Hepatocyte (in vitro differentiated cells): ENCODE results near the gene UBAP1. TPM values are rescaled to one million over a fixed set of nuclear protein-coding genes. Genes with fewer than 3 reads are reported as not detected.
A peak's percentile ranks its signal among the peaks of the same experiment; 100 is the strongest.

Experiments used
- DNase-seq: peaks from one replicate; pipeline ENCODE4 v3.0.0-alpha.2; 2016; ENCODE audit warnings: low spot score
- H2AFZ ChIP-seq: fragments of 200-600 bp; sonication (generic); 2 replicates; pipeline ENCODE4 v1.6.0; 2016; ENCODE audit warnings: antibody characterized with exemption, mild to moderate bottlenecking
- H3K27ac ChIP-seq: fragments of 200-600 bp; sonication (generic); 2 replicates; pipeline ENCODE4 v1.5.1; 2016; ENCODE audit warnings: mild to moderate bottlenecking
- H3K27me3 ChIP-seq: fragments of 200-600 bp; sonication (generic); 2 replicates; pipeline ENCODE4 v1.6.1; 2016
- H3K36me3 ChIP-seq: fragments of 200-600 bp; sonication (generic); replicated peaks from 2 replicates; pipeline ENCODE4 v1.5.1; 2016; ENCODE audit warnings: low read depth; ENCODE audit not compliant: insufficient read depth
- H3K4me1 ChIP-seq: fragments of 200-600 bp; sonication (generic); 2 replicates; pipeline ENCODE4 v1.5.1; 2016; ENCODE audit warnings: mild to moderate bottlenecking, moderate library complexity; ENCODE audit not compliant: insufficient read depth
- H3K4me2 ChIP-seq: fragments of 200-600 bp; sonication (generic); 2 replicates; pipeline ENCODE4 v1.6.0; 2016
- H3K4me3 ChIP-seq: fragments of 200-600 bp; sonication (generic); 2 replicates; pipeline ENCODE4 v1.5.1; 2016; ENCODE audit warnings: mild to moderate bottlenecking
- H3K79me2 ChIP-seq: fragments of 200-600 bp; sonication (generic); 2 replicates; pipeline ENCODE4 v1.6.0; 2017; ENCODE audit warnings: mild to moderate bottlenecking
- H3K9me2 ChIP-seq: fragments of 200-600 bp; sonication (generic); replicated peaks from 2 replicates; pipeline ENCODE4 v1.6.0; 2017; ENCODE audit warnings: mild to moderate bottlenecking; ENCODE audit not compliant: insufficient read depth
- H3K9me3 ChIP-seq: fragments of 200-600 bp; sonication (generic); 2 replicates; pipeline ENCODE4 v1.5.1; 2016; ENCODE audit warnings: low read depth, mild to moderate bottlenecking
- H4K20me1 ChIP-seq: fragments of 200-600 bp; sonication (generic); 2 replicates; pipeline ENCODE4 v1.6.0; 2016; ENCODE audit warnings: mild to moderate bottlenecking; ENCODE audit not compliant: insufficient read depth, poor library complexity, severe bottlenecking
- CTCF ChIP-seq: fragments of 200-600 bp; sonication (generic); IDR thresholded peaks from 2 replicates; pipeline ENCODE4 v1.5.1; 2016; ENCODE audit warnings: antibody characterized with exemption, mild to moderate bottlenecking; ENCODE audit not compliant: poor library complexity
- EZH2 ChIP-seq: fragments of 200-600 bp; sonication (generic); IDR thresholded peaks from 2 replicates; pipeline ENCODE4 v1.6.1; 2016; ENCODE audit warnings: antibody characterized with exemption, mild to moderate bottlenecking, borderline replicate concordance
- EZH2phosphoT487 ChIP-seq: fragments of 200-600 bp; sonication (generic); IDR thresholded peaks from one replicate; pipeline ENCODE4 v1.6.1; 2018; ENCODE audit warnings: antibody characterized with exemption, mild to moderate bottlenecking, low read depth, moderate library complexity; ENCODE audit not compliant: unreplicated experiment, severe bottlenecking
- WGBS: methylation state at CpG from one replicate; pipeline ENCODE4 v1.1.6; 2016; ENCODE audit warnings: low lambda C conversion rate; ENCODE audit errors: missing lambda C conversion rate; 5-methylcytosine and 5-hydroxymethylcytosine counted together
- polyA plus RNA-seq: library from polyadenylated mRNA; unstranded; fragments of >200 nt; fragmentation: Nextera tagmentation; extraction: Ambion mirVana; gene quantifications from 2 replicates; pipeline ENCODE4 v1.2.1, GENCODE V29; 2016
- total RNA-seq: library from RNA; depleted of rRNA; stranded (reverse); fragments of >200 nt; gene quantifications from 2 replicates; pipeline ENCODE4 v1.2.3, GENCODE V29; 2014

The UBAP1 gene
- total and polyA plus RNA-seq, 2 experiments from 2014 or later: 38.0 to 49.7 TPM

GRCh38 chr9:34252016-34252415 is 73.2 kb downstream of the UBAP1 start:
- Histone ChIP-seq H3K36me3 (no peaks in the 10 kb centered on the region), H3K27ac (no peak overlapping the region), H3K9me2 (no peaks in the 10 kb centered on the region), H3K4me1 (no peaks in the 10 kb centered on the region), H3K9me3 (no peaks in the 10 kb centered on the region), H3K27me3 (no peaks in the 10 kb centered on the region), H3K4me3 (no peak overlapping the region), H4K20me1 (peaks cover 12% of the 10 kb centered on the region), H2AFZ (no peak overlapping the region), H3K4me2 (no peak overlapping the region), H3K79me2 (peaks cover 20% of the 10 kb centered on the region)
- no peak for DNase-seq
- TF ChIP-seq CTCF: no peak
- no peak for TF ChIP-seq EZH2
- TF ChIP-seq EZH2phosphoT487: no peak

- no peak for TF ChIP-seq EZH2phosphoT487
- peak; percentile 90 for TF ChIP-seq CTCF
- peaks cover 11% of the 10 kb centered on the region for H3K79me2 ChIP-seq
- no peaks in the 10 kb centered on the region for H3K27me3 ChIP-seq
- no peak overlapping the region for H3K4me2 ChIP-seq
- no peaks in the 10 kb centered on the region for H3K9me3 ChIP-seq
- H4K20me1 ChIP-seq: peaks cover 4% of the 10 kb centered on the region
- no peak overlapping the region for H2AFZ ChIP-seq
- peak overlapping the region; percentile 14 for H3K27ac ChIP-seq
- H3K9me2 ChIP-seq: no peaks in the 10 kb centered on the region
- DNase-seq: peak; percentile 77
- no peaks in the 10 kb centered on the region for H3K36me3 ChIP-seq
- H3K4me1 ChIP-seq: no peaks in the 10 kb centered on the region
- WGBS: 60% methylated on average over 10 of the region's 10 CpGs
- H3K4me3 ChIP-seq: no peak overlapping the region
Observed at GRCh38 chr9:34252670-34253459, 74.0 kb downstream of the UBAP1 start.

GRCh38 chr9:34253460-34253837 is 74.6 kb downstream of the UBAP1 start:
- DNase-seq: peak; percentile 24
- Histone ChIP-seq H3K9me2 (no peaks in the 10 kb centered on the region), H2AFZ (no peak overlapping the region), H3K4me2 (no peak overlapping the region), H3K4me3 (no peak overlapping the region), H3K4me1 (no peaks in the 10 kb centered on the region), H3K27me3 (no peaks in the 10 kb centered on the region), H3K27ac (peak overlapping the region; percentile 14), H3K79me2 (peaks cover 5% of the 10 kb centered on the region), H3K9me3 (no peaks in the 10 kb centered on the region), H3K36me3 (no peaks in the 10 kb centered on the region), H4K20me1 (no peaks in the 10 kb centered on the region)
- TF ChIP-seq CTCF: no peak
- TF ChIP-seq EZH2: no peak
- no peak for TF ChIP-seq EZH2phosphoT487
- WGBS: 70% methylated on average over 3 of the region's 3 CpGs
